Measurements from ENCODE around the gene KCNIP4. TPM values are rescaled to one million over a fixed set of nuclear protein-coding genes. Genes with fewer than 3 reads are reported as not detected.

Gene KCNIP4
- total and polyA plus RNA-seq, 10 donors = not detected

DNA sequence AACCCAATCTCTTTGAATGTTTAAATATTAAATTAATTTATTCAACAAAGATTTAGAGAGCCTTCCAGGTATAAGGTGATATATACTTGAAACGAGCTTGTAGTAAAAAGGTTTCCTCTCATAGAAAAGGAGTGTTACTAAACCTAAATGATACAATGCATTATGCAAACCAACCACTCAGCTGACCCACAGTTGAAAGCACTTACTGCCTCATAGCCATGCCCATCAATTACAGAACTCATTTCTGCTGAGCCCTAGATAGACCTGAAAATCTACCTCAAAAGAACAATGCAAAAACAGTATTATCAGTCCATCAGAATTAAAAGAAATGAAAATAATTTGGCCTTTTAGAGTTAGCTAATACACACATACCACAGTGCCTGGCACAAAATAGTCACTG lies 75.4 kb downstream of the KCNIP4 start:
- TF ChIP-seq POLR2A (IDR thresholded peaks at IDR 0.05) (no peak), POLR2AphosphoS5 (IDR thresholded peaks at IDR 0.05) (no peak)
- TF ChIP-seq, protein P1, sequence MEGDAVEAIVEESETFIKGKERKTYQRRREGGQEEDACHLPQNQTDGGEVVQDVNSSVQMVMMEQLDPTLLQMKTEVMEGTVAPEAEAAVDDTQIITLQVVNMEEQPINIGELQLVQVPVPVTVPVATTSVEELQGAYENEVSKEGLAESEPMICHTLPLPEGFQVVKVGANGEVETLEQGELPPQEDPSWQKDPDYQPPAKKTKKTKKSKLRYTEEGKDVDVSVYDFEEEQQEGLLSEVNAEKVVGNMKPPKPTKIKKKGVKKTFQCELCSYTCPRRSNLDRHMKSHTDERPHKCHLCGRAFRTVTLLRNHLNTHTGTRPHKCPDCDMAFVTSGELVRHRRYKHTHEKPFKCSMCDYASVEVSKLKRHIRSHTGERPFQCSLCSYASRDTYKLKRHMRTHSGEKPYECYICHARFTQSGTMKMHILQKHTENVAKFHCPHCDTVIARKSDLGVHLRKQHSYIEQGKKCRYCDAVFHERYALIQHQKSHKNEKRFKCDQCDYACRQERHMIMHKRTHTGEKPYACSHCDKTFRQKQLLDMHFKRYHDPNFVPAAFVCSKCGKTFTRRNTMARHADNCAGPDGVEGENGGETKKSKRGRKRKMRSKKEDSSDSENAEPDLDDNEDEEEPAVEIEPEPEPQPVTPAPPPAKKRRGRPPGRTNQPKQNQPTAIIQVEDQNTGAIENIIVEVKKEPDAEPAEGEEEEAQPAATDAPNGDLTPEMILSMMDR (IDR thresholded peaks at IDR 0.05 in 8 of 11, conservative IDR thresholded peaks at IDR 0.05 in 3 of 11) = no peak
- Histone ChIP-seq H3K4me1 (no peaks in the 10 kb centered on the region), H3K4me3 (no peak overlapping the region), H3K27me3 (replicated peaks in 1 of 7) (no peaks in the 10 kb centered on the region), H3K36me3 (no peaks in the 10 kb centered on the region), H3K9me3 (peaks cover 0 to 6% (median 0%) of the 10 kb centered on the region in 8 donors), H3K27ac (no peak overlapping the region)
- intact Hi-C loops (cut with DNase I; ENCODE audit: low total_unique reads) = no loop called here
- no peak for DNase-seq
- 50 to 74% (median 54%) methylated on average over 1 of the region's 1 CpG for WGBS, 5 donors

DNA sequence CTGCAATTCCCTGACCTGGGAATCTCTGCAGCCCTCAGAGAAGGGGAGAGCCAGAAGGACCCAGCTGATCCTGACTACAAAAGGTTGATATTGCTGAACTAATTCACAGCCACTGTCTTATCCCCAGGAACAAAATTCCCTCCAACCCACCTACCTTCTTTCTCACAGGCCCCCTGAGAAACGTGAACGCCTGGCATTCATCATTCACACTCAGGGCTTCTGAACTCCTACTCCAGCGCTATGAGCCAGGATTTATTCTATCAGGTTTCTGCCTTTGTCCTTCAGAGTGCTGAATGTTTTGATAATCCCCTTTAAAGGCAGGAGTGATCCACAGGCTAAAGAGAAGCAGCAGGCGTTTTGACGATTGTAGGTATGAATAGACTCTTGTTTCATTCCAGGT lies 76.5 kb downstream of the KCNIP4 start:
- H3K4me3 ChIP-seq = no peak overlapping the region
- no peak for DNase-seq
- H3K4me1 ChIP-seq = no peaks in the 10 kb centered on the region
- no peak for TF ChIP-seq POLR2A (IDR thresholded peaks at IDR 0.05)
- TF ChIP-seq POLR2AphosphoS5 (IDR thresholded peaks at IDR 0.05) = no peak
- TF ChIP-seq, protein P1 (IDR thresholded peaks at IDR 0.05 in 8 of 11, conservative IDR thresholded peaks at IDR 0.05 in 3 of 11) = no peak
- H3K9me3 ChIP-seq = peaks cover 0 to 6% (median 0%) of the 10 kb centered on the region in 8 donors
- WGBS, 5 donors = 73 to 88% (median 79%) methylated on average over 5 of the region's 5 CpGs
- no peaks in the 10 kb centered on the region for H3K27me3 ChIP-seq (replicated peaks in 1 of 7)
- H3K27ac ChIP-seq = no peak overlapping the region
- intact Hi-C loops (cut with DNase I; ENCODE audit: low total_unique reads) = no loop called here
- no peaks in the 10 kb centered on the region for H3K36me3 ChIP-seq

DNA sequence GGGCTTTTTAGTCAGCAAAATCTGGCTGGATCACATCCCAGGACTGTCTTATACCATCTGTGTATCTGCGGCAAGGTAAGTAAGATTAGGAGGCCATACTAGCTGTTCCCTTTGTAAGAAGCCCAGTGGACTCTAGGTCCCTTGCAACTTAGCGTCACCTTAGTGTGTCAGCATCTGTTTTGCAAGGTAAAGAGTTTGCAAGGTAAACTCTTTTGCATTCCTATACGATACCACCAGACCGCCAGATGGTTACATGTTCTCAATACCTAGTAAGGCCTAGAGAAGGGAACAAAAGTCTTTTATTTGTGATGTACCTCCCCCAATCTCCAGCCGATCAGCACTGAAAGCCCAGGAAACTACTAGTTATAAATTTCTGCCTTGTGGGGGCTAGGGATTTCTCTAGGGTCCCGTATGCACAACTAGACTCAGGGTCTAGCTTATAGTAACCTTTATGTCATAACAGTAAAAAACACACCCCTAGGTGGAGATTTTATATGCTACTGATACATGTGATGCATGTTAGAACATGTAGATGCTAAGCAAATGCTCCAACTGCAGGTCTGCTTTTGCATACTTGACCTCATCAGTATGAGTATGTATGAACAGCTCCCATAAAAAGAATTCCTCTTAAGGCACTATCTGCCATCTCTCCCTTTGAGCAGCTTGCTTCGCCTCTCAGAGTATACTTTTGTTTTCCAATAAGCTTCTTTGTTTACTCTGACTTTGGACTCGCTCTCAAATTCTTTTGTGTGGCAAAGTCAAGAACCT lies 78.4 kb downstream of the KCNIP4 start:
- DNase-seq = no peak
- intact Hi-C loops (cut with DNase I; ENCODE audit: low total_unique reads) = no loop called here
- TF ChIP-seq, protein P1 (IDR thresholded peaks at IDR 0.05 in 8 of 11, conservative IDR thresholded peaks at IDR 0.05 in 3 of 11) = no peak
- TF ChIP-seq POLR2A (IDR thresholded peaks at IDR 0.05) (no peak), POLR2AphosphoS5 (IDR thresholded peaks at IDR 0.05) (no peak)
- Histone ChIP-seq H3K27me3 (replicated peaks in 1 of 7) (no peaks in the 10 kb centered on the region), H3K4me1 (no peaks in the 10 kb centered on the region), H3K4me3 (no peak overlapping the region), H3K27ac (no peak overlapping the region), H3K9me3 (peaks cover 0 to 6% (median 0%) of the 10 kb centered on the region in 8 donors), H3K36me3 (no peaks in the 10 kb centered on the region)
- WGBS, 5 donors = 86 to 93% (median 90%) methylated on average over 8 of the region's 8 CpGs

DNA sequence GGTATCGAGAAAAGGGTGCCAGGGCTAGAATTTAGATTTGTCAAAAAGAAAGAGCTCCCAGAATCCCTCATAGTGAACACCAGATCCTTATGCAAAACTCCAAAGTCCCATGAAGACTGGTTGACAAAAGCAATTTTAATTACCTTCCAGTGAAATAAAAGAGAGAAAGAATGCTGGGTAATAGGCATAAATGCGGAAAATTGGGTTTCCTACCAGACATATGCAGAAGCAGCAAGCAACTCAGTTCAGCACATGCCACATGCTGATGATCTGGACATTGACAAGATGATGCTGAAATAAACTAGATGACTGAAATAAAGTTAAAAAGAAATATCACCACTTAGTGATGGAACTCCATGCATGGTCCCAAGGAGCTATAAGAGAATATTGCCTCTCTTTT lies 83.9 kb downstream of the KCNIP4 start:
- Histone ChIP-seq H3K27me3 (replicated peaks in 1 of 7) (no peaks in the 10 kb centered on the region), H3K9me3 (peaks cover 0 to 6% (median 0%) of the 10 kb centered on the region in 8 donors), H3K4me3 (no peak overlapping the region), H3K4me1 (no peaks in the 10 kb centered on the region), H3K36me3 (no peaks in the 10 kb centered on the region), H3K27ac (no peak overlapping the region)
- intact Hi-C loops (cut with DNase I; ENCODE audit: low total_unique reads) = no loop called here
- WGBS, 5 donors = 78 to 91% (median 90%) methylated on average over 2 of the region's 2 CpGs
- TF ChIP-seq POLR2AphosphoS5 (IDR thresholded peaks at IDR 0.05) (no peak), POLR2A (IDR thresholded peaks at IDR 0.05) (no peak)
- TF ChIP-seq, protein P1 (IDR thresholded peaks at IDR 0.05 in 8 of 11, conservative IDR thresholded peaks at IDR 0.05 in 3 of 11) = no peak
- DNase-seq = no peak
